Stimulated activated CD4-positive, alpha-beta T cell treated with anti-CD3 and anti-CD28 coated beads, TNF-alpha, amount 100 ng/mL, for 4 hours (primary cell): ENCODE measurements around the gene IGFBP4.

Experiments
- DNase-seq, 3 experiments: peaks; one replicate each; pipeline ENCODE4 v3.0.0-alpha.2; 2020; ENCODE audit warnings: low read depth in 3 of 3

IGFBP4 gene

GRCh38 chr17:40490289-40490853 is 47.1 kb downstream of the IGFBP4 start:
- no peak for DNase-seq

DNA sequence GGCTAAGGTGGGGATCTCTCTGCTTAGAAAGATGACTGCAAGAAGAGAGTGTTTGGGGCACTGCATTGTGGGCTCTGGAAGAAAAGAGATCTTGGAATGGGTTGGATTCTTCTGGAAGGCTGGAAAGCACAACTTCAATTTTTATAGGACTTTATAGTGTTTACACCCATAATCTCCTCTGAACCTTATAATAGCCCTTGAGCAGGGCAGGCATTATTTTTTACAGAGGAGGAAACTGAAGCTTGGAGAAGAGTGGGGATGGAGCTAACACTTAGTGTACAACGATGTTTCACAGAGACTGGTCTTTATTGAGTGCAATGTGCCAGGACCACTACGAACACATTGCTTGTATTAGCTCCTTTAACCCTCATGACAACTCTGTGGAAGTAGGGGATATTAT is 47.7 kb downstream of the IGFBP4 start:
- no peak for DNase-seq

- no peak for DNase-seq
Observed at GRCh38 chr17:40491486-40491885, 48.2 kb downstream of the IGFBP4 start.

GRCh38 chr17:40493697-40494096 is 50.4 kb downstream of the IGFBP4 start:
- no peak for DNase-seq

GRCh38 chr17:40495140-40495539 is 51.9 kb downstream of the IGFBP4 start:
- no peak for DNase-seq

DNA sequence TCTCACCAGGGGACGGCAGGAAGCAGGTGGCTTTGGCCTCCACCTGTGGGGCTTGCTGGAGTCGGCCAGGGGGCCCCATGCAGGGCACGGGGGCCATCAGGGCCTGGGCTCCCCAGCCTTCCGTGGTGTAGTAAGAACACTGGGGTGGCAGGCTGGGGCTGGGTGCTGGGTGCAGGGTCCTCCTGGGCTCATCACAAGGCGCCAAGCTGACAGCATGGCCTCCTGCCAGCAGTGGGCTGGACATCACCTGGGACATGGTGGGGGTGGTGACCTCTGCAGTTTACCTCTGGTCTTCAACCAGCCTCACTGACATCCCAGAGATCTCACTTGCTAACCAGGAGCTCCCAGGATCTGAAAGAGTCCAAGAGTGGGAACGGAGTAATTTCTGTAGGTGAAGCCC is 52.9 kb downstream of the IGFBP4 start:
- DNase-seq, result no peak

DNA sequence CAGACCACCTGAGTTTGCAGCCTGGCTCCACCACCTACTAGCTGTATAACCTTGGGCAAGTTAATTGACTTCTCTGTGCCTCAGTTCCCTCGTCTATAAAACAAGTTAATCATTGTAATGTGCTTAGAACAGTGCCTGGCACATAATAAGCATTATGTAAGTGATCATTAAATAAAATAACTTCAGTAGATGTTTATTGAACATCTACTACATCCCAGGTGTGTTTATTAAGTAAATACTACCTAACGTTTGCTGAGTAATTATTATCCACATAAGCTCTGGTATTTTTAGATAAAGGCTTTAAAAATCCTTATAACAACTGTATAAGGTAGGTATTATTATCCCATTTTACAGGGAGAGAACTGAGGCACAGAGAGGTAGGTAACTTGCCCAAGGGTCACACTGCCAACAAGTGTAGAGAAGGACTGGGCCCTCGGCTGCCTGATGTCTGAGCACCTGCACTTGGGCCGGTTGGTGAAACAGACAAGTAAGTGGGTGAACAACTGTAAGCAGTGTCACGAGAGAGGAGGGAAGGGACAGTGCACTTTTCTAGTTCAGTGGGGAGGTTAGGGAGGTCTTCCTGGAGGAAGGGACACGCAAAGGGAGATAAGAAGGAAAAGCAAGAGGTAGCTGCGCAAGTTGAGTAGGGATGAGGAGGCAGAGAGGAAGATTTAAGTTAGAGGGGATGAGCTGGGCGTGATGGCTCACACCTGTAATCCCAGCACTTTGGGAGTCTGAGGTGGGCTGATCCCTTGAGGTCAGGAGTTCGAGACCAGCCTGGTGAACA is 53.6 kb downstream of the IGFBP4 start:
- DNase-seq, result no peak

GRCh38 chr17:40497695-40498094 is 54.4 kb downstream of the IGFBP4 start:
- DNase-seq, result no peak

- no peak for DNase-seq
Observed at GRCh38 chr17:40498281-40499084, 55.2 kb downstream of the IGFBP4 start.

GRCh38 chr17:40499551-40500189 is 56.4 kb downstream of the IGFBP4 start:
- DNase-seq, result no peak

DNA sequence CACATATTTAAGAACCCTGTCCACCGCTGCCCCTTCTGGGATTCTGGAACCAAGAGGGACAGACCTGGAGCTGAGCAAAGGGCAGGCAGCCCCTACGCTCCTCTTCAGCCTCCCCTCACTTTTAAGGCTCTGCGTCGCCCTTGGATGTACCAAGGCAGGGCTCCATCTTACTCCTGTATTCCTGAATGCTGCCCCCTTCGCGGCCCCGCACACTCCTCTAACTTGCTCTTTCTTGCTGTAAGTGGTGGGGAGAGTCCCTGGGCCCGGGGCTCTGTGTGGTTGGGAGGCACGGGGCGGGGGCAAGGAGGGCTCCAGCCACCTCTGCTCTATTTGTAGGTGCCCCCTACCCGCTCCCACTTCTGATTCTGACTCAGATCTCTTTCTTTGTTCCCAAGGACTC is 56.9 kb downstream of the IGFBP4 start:
- no peak for DNase-seq

DNA sequence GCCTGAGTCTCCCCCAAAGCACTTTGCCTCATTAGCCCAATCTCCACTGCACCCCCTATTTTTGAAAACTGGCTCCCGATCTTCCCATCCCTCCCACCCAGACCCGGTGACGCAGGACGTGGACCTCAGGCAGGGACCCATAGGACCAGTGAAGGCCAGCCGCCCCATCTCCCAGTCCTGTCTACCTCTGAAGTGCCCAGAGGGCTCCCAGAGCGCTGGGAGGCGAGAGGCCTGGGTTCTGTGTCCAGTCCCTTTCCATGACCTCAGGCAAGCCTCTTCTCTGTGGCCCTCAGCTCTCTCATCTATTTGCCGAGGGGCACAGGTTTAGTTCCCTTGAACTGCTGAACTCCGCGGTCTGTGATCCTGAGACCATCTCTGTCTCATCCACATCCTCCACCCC is 57.5 kb downstream of the IGFBP4 start:
- DNase-seq, result no peak

GRCh38 chr17:40501499-40501911 is 58.3 kb downstream of the IGFBP4 start, which contains the start of gene TNS4:
Gene TNS4, minus strand, starts transcription at chr17:40501623. Its CDS starts 5,198 bp downstream, at chr17:40496425.
- no peak for DNase-seq

GRCh38 chr17:40502716-40503115 is 59.5 kb downstream of the IGFBP4 start:
- no peak for DNase-seq

- no peak for DNase-seq
Observed at GRCh38 chr17:40503154-40503553, 59.9 kb downstream of the IGFBP4 start.

- DNase-seq, result no peak
Observed at GRCh38 chr17:40506786-40507185, 63.5 kb downstream of the IGFBP4 start.
